NCI-H1694 treated with DMSO at 0.1 percent for 48 hours (cell line): ENCODE data around the gene SLC5A6.

Source experiments
- DNase-seq: peaks from one replicate; lab custom pipeline; 2025; lab: John Stamatoyannopoulos, UW

The SLC5A6 gene

DNA sequence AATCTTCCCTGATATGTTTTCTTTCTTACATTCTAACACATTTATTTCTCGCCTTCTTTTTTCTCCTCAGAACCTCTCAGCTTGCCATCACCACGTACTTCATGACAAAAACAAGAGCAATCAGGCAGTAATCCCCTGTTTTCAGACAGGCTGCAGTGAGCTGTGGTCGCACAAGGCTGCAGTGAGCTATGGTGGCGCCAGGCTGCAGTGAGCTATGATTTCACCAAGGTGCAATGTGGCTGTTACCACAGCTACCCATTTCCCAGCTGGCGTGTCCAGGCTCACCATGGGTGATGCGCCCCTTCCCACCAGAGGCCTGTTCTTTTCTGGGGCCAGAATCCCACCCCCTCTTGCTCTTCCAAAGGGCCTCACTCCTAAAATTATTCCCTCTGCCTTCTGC lies 37.4 kb downstream of the SLC5A6 start:
- no peak for DNase-seq

DNA sequence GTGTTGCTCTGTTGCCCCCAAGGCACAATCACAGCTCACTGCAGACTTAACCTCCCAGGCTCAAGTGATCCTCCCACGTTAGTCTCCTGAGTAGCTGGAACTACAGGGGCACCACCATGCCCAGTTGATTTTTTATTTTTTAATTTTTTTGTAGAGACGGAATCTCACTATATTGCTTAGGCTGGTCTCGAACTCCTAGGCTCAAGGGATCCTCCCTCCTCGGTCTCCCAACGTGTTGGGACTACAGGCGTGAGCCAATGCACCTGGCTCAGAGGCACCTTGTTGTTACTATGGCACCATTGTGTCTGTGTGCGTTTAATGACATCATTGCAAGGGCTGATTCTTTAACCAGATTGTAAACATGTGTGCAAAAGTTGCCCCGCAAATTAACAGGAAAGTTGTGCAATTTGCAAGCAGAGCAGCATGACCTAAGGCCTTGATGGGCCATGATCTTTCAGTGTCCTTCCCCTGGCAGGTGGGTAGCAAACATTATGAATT lies 40.7 kb downstream of the SLC5A6 start:
- DNase-seq = no peak

DNA sequence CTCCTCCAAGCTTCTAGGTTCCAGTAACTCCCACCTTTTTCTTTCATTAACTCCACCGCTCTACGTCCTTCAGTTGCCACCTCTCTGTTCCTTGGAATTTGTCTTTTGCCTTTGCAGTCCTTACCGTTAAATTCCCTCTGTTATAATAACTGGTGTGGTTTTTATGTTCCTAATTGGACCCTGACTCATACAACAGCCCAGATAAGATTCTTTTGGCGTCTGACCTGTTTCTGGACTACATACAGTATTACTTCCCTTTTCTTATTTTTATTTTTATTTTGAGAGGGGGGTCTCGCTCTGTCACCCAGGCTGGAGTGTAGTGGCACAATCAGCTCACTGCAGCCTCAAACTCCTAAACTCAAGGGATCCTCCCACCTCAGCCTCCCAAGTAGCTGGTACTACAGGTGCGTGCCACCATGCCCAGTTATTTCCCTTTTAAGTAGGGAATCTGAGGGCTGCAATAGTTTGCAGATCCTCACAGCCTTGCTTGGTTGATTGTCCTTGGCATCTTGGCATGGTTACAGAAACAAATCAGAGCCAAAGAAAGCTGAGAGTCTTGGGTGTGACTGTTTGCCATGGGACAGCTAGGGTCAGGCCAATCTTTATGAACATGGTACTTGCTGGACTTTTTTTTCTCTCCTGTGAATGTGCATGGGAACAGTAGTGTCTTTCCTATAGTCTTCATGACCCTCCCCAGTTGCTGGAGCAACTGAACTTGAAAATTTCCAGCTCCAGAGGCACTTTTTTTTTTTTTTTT lies 41.3 kb downstream of the SLC5A6 start:
- DNase-seq = no peak

DNA sequence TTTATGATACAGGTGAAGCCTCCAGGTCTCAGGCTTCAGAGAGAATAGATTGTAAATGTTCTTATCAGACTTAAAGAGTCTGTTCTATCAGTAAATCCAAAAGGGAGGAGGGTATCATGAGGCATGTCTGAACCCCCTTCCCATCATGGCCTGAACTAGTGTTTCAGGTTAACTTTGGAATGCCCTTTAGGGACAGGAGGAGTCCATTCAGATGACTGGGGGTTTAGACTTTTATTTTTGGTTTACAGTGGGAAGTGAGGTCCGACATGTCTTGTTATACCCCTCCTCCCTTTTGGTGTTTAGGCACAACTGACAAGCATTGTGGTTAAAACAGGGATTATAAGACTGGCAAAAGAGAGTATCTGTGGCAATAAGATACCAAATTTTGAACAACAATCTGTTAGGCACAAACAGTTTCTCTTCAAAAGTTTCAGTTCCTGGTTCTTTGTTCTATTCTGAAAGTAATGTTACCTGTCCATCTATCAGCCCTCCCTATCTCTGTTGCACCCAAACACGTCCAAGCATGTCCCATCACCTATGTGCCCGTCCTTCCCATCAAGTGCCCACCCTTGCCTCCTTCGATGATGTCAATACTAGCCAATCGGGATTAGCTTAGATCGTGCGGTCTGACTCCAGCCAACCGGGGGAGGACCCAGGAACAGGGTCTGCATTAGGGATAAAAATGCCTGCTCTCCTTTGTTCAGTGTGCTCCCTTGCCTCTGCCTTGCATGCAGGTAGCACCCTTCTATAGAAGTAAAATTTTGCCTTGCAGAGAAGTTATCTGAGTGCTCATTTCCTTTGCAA lies 46.9 kb downstream of the SLC5A6 start:
- DNase-seq = no peak

DNA sequence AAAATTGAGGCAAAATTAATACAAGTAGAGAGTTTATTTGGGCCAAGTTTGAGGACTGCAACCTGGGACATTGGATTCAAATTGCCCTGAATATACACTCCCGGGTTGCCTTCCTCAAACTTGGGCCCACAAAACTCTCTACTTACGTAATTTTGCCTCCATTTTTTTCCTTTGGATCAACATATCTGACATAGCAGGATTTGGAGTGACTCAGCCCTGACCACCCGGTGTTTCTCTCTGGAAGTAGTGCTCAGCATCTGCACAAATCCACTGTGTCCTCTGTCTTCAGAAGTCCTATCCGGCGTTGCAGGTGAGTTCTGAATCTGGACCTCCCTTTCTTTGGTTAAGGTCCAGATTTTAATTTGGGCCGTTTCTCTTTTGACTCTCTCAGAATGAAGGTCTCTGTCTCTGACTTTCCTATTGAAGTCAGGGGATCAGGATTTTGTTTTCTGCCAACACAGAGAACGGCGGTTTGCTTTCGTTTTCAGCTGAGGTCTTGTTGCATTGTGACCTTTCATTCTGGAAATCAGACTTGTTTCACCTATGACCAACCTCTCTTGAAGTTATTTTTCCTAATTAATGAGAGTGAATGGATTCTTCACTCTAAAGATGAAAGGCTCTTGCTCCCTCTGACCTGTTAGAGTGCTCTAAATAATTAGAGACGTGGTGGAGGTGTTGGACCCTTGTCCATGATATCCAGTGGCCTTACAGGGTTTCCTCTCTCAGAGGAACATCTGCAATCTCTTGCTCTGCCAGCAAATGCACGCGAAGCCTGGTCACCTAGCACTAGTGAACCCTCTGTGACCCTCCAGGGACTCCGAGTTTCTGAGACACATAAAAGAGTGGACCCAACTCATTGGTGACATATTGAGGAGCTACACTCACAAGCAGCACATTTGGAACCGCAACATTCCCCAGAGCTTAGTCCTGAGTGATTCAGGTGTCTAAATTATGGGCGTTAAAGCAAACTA lies 49.6 kb downstream of the SLC5A6 start:
- DNase-seq = no peak

DNA sequence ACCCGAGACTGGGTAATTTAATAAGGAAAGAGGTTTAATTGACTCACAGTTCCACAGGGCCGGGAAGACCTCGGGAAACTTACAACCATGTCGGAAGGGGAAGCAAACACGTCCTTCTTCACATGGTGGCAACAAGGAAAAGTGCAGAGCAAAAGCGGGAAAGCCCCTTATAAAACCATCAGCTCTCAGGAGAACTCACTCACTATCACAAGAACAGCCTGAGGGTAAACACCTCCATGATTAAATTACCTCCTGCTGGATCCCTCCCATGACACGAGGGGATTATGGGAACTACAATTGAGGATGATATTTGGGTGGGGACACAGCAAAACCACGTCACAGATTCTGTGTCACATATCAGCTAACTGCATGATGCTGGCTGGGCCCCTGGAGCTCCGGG lies 51.9 kb downstream of the SLC5A6 start:
- no peak for DNase-seq

DNA sequence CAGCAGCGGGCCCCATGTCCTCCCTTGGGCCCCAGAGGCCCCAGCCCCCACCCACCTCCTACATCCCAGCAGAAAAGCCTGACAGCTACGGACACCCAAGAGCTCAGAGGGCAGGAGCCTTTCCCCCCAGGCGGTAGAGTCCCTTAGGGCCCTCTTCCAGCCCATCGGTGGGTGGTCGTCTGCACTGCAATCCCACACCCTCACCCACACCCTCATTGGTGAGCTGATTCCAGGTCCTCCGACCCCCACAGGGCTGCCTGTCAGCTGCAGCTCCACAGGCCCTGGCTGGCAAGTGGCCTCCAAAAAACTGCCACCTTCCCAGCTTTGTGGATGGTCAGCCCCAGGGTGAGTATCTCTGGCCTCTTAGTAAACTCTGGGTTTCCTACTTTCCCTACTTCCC lies 52.8 kb downstream of the SLC5A6 start:
- no peak for DNase-seq

DNA sequence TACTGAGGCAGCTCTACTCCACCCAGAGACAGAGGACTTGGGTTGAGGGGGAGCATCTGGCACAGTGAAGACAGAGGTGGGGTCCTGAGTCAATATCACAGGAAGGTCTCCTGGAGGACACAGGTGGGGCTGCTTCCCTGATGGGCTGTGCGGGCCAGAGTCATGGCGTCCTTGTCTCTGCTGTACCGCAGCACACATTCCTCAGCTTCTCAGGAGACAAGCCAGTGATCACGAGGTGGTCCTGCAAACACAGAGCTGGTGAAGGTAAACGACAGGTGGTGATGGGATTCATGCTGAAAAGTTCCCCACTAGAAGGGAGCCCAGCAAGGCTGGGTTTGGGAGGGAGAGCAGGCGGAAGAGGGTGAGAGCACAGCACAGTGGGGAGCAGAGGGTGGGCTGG lies 53.6 kb downstream of the SLC5A6 start:
- no peak for DNase-seq

DNA sequence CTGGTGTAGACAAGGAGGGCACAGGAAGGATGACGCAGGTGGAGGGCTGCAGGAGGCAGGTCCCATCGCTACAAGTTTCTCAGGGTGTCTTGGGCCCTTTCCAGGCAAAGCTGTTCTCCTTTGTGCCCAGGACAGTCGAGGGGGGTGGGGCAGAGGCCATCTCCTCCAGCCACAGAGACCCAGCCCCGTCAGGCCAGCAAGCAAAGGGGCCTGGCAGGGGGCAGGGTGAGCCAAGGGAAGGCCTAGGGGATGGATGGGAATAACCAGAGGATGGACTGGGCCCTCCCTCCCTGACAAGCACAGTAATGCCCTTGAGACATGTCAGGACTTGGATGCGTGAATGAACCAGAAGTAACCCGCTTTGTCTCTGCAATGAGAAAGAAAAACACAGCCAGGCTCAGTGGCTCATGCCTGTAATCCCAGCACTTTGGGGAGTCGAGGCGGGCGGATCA lies 57.0 kb downstream of the SLC5A6 start:
- no peak for DNase-seq

DNA sequence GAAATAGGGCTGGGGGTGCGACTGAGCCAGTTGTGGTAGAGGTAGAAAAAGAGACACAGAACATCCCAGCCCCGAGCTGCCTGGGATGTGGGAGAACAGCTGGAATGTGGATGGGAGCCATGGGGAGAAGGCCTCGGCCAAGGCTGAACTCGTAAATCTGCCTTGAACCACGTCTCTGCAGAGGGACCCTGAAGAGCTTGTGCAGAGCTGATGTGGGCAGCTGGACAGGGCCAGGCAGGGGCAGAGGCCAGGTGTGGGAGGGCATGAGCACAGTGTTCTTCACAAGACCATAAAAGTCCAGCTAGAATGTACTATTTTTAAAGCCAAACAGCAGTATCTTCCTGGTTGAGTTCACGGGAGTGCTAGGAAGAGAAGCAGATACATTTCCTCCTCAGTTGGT lies 57.6 kb downstream of the SLC5A6 start:
- DNase-seq = no peak

DNA sequence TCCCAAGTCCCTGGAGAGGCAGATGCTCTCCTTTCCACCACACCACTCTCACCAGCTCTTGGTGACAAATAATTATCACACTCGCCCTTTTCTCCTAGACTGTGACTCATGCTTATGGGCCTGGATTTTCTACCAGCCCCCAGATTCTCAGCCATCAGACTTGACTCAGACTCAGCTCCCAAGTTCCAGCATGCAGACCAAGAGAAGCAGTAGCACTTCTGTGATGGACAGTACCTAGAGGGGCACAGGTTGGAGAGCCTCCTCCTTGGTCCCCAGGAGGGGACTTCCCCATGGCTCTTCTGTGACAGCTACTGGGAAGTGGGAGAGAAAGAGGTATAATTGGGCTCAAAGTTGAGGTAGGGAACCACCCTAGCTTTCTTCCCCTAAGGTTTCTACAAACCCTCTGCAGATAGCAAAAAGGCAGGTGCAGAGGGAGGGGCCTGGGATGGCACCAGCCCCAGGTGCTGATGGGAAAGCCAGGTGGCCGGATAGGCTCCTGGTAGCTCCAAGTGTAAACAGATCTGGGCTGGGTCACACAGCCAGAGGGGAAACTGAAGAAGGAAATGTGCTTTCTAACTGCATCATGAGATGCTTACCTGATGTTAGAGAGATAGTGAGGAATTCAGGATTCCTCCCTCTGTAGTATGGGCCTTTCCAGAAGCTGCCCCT lies 59.1 kb downstream of the SLC5A6 start:
- no peak for DNase-seq

DNA sequence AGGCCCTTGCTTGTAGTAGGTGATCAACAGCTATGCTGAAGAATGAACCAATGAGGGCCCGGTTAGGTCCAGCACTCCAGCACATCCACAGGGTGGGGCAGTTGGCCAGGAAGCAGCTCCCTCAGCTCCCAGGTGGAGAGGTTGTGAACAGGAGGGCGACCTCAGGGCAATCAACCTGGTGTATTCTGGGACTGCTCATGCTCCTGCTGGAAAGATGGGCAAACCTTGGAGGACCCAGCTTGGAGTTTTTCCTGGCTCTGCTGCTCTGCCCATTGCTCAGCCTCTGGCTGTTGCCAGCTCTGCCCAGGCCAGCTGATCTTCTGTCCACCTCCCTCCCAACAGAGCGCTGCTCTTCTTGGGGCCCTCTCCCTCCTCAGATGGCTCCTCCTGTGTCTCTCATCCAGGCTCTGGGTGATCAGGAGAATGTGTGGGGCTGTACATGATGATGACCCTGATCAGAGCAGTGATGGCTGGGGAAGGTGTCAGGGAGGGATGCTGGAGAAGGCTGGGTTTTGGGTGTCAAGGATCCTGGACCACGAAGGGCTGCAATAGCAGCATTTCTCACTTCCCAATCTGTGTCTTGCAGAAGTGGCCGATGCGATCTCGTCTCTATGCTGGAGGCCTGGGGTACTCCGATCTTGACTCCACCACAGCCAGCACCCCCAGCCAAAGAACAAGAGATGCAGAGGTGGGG lies 59.8 kb downstream of the SLC5A6 start:
- no peak for DNase-seq

DNA sequence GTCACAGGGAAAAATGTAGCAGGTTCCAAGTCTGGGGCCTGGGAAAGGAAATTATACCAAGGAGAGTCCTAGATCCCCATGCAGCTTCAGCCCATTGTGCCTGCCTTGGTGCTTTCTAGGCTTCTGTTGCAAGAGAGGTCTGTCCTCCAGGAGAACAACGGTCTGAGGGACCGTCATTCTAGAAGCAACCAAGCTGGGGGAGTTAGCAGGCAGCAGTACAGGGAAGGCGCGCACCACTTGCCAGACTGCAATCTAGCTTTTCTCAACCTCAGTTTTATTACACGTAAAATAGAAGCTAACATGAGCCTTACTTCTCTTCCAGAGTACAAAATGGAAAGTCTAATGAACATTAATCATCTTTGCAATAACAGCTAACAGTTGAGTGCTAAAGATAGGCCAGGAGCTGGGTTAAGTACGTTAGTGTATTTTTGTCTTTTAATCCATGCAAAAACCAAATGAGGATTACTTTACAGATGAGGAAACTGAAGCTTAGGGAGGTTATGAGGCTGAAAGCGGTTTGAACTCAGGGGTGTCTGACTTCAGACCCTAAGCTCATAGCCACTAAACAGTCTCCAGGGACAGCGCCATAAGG lies 61.3 kb downstream of the SLC5A6 start:
- no peak for DNase-seq
